Loucy (cell line): ENCODE measurements around the gene INS.

Experiments
- EZH2phosphoT487 ChIP-seq: fragments of 200-600 bp; IDR thresholded peaks from 2 replicates; pipeline ENCODE4 v1.6.1; 2018; ENCODE audit warnings: antibody characterized with exemption, mild to moderate bottlenecking, moderate library complexity, borderline replicate concordance
- TF ChIP-seq, protein P1 (sequence below): fragments of 200-600 bp; sonication (generic); conservative IDR thresholded peaks from 2 replicates; pipeline ENCODE4 v1.5.1; 2014; ENCODE audit warnings: mild to moderate bottlenecking, antibody characterized with exemption, low read length

DNA sequence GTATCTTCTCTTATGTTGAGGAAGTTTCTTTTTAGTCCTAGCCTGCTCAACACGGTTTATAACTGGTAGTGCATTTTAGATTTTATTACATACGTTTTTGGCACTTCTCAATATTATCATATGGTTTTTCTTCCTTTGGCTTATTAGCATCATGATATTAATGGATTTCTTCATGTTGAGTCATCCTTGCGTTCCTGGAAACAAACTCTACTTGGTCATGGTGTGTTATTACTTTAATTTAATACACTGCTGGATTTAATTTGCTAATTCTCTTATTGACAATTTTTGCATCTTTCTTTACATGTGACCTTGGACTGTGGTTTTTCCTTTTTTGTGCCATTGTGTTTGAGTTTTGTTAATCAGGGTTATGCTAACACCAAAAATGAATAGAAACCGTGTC, 42.3 kb downstream of the INS start:
- TF ChIP-seq, protein P1, sequence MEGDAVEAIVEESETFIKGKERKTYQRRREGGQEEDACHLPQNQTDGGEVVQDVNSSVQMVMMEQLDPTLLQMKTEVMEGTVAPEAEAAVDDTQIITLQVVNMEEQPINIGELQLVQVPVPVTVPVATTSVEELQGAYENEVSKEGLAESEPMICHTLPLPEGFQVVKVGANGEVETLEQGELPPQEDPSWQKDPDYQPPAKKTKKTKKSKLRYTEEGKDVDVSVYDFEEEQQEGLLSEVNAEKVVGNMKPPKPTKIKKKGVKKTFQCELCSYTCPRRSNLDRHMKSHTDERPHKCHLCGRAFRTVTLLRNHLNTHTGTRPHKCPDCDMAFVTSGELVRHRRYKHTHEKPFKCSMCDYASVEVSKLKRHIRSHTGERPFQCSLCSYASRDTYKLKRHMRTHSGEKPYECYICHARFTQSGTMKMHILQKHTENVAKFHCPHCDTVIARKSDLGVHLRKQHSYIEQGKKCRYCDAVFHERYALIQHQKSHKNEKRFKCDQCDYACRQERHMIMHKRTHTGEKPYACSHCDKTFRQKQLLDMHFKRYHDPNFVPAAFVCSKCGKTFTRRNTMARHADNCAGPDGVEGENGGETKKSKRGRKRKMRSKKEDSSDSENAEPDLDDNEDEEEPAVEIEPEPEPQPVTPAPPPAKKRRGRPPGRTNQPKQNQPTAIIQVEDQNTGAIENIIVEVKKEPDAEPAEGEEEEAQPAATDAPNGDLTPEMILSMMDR = no peak
- no peak for TF ChIP-seq EZH2phosphoT487
